Hepatocyte (in vitro differentiated cells): ENCODE measurements around the gene NCOA3.

ENCODE experiments used
- CTCF ChIP-seq: fragments of 200-600 bp; sonication (generic); IDR thresholded peaks from 2 replicates; pipeline ENCODE4 v1.5.1; 2016; ENCODE audit warnings: antibody characterized with exemption, mild to moderate bottlenecking; ENCODE audit not compliant: poor library complexity
- EZH2phosphoT487 ChIP-seq: fragments of 200-600 bp; sonication (generic); IDR thresholded peaks from one replicate; pipeline ENCODE4 v1.6.1; 2018; ENCODE audit warnings: antibody characterized with exemption, mild to moderate bottlenecking, low read depth, moderate library complexity; ENCODE audit not compliant: unreplicated experiment, severe bottlenecking

GRCh38 chr20:47493175-47493962 is 8.3 kb upstream of the NCOA3 start:
- TF ChIP-seq CTCF (no peak), EZH2phosphoT487 (no peak)
